T47D (cell line): ENCODE data around the gene ARHGEF19.

Experiments used
- DNase-seq, 2 experiments: peaks; one replicate each; pipeline versions ENCODE4 v3.0.0 to v3.0.0-alpha.2; 2011 to 2012; ENCODE audit warnings: low read depth in 1 of 2, low spot score in 1 of 2
- JUND ChIP-seq: IDR thresholded peaks from 2 replicates; pipeline ENCODE4 v1.6.1; 2012; ENCODE audit warnings: low read depth
- in situ Hi-C: cut with HindIII; loops from 2 replicates; pipeline ENCODE4 v1.10.0; 2016; ENCODE audit warnings: low sequenced_read_pairs, low pct_unique_long_range_greater_than_20kb

Gene ARHGEF19

GRCh38 chr1:16239972-16240491 lies 27.6 kb upstream of the ARHGEF19 start:
- in situ Hi-C loops = no loop called here
- no peak for TF ChIP-seq JUND
- DNase-seq = no peak

GRCh38 chr1:16237343-16237830 lies 24.9 kb upstream of the ARHGEF19 start:
- TF ChIP-seq JUND = no peak
- no peak for DNase-seq
- in situ Hi-C loops = no loop called here

DNA sequence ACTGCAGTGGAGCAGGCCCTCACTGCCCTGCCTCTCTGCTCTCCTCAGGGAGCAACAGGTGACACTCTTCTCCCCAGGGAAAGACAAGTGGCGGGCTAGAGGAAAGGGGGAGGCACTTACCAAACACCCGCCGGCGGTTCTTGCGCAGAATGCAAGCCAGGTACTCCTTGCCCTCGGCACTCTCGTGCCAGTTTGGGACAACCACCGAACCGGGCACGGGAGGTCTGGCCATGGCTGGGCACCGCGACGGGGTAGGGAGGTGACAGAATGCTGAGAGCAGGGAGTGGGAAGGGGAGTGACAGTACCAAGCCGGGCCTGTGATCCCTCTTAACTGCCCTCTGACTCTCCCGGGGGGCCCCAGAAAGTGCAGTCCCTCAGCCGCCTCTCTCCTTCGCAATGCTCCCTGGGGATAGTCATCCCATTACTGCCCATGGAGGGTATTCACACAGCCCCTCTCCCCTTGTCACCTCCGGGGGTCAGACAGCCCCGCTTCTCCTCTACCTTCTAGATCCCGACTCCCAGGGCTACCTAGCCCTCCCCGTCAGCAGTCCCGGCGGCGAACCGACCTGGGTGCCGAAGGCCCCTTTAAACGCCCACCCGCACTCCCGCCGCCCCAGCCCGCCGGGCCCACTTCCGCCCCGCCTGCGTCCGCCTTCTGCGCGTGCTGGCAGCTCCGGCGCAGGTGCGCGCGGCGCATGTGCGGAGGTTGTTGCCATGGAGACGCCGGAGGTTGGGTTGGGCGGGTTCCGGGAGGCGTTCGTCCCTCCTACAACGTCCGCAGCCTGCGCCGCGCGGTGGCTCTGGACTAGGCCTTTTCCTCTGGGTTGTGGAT lies 24.3 kb upstream of the ARHGEF19 start, which contains the start of gene CPLANE2:
Gene CPLANE2, minus strand, starts transcription at position 673 of the 832 bp plus-strand sequence. Its CDS starts 441 bp downstream, at position 232.
- peak; percentile 68 to 93 for DNase-seq
- in situ Hi-C loops = no loop called here

GRCh38 chr1:16235944-16236510 lies 23.6 kb upstream of the ARHGEF19 start:
- in situ Hi-C loops = no loop called here
- no peak for TF ChIP-seq JUND

More for the DNA sequence above, 24.3 kb upstream of the ARHGEF19 start, which contains the start of gene CPLANE2:
- TF ChIP-seq JUND = no peak

DNA sequence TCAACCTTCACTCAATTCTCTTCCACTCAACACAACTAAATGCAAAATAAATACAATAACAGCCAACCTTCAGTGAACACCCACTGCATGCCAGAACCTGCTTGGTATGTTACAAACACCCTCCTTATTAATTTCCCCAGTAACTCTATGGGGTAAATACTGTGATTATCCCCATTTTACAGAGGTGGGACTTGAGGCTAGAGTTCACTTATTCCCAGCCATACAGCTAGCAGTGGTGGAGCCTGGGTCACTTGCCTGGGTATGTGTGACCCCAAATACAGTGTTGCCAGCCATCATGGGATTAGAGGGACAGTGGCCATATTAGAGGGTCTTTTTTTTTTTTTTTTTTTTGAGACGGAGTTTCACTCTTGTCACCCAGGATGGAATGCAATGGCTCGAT lies 22.9 kb upstream of the ARHGEF19 start:
- in situ Hi-C loops = no loop called here
- no peak for TF ChIP-seq JUND
- no peak for DNase-seq

More at GRCh38 chr1:16235944-16236510, 23.6 kb upstream of the ARHGEF19 start:
- peak; percentile 56 to 79 for DNase-seq

GRCh38 chr1:16233431-16233830 lies 21.0 kb upstream of the ARHGEF19 start:
- no peak for DNase-seq
- in situ Hi-C loops = no loop called here
- no peak for TF ChIP-seq JUND

DNA sequence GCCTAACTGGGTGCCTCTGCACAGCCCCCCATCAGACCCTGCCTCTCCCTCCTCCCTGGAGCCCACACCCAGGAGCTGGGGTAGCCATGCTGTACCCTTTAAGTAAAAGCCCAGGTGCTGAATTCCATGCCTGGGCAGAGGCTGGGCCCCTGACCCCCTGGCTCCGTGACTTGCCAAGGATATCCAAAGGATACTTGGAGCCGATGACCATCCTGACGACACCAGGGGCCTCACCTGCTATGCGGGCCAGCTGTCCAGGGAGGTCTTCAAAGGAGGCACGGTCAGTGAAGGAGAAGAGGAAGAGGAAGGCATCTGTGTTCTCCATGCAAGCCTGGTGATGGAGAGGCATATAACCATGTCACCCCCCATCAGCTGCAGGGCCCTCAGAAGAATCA lies 19.9 kb upstream of the ARHGEF19 start:
- in situ Hi-C loops = no loop called here
- no peak for DNase-seq
- no peak for TF ChIP-seq JUND

GRCh38 chr1:16231331-16232315 lies 19.2 kb upstream of the ARHGEF19 start:
- DNase-seq = no peak
- in situ Hi-C loops = no loop called here
- no peak for TF ChIP-seq JUND

DNA sequence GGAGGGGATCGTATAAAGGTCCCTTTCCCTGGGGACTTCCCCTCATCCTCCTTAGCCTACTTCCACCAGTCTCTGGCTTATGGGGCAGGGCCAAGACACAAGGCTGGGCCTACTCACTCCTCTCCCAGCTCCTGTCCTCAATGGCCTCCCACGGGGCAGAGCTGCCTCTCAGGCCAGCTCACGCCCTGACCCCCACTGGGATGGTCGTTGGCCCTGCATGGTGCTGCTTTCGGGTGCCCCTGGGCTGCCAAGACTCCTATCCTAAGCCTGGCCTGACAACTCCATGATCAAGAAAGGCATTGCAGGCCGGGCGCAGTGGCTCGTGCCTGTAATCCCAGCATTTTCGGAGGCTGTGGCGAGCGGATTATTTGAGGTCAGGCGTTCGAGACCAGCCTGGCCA lies 18.3 kb upstream of the ARHGEF19 start:
- no peak for TF ChIP-seq JUND
- no peak for DNase-seq
- in situ Hi-C loops = no loop called here

GRCh38 chr1:16229976-16230740 lies 17.7 kb upstream of the ARHGEF19 start:
- TF ChIP-seq JUND = no peak
- DNase-seq = no peak
- in situ Hi-C loops = no loop called here

DNA sequence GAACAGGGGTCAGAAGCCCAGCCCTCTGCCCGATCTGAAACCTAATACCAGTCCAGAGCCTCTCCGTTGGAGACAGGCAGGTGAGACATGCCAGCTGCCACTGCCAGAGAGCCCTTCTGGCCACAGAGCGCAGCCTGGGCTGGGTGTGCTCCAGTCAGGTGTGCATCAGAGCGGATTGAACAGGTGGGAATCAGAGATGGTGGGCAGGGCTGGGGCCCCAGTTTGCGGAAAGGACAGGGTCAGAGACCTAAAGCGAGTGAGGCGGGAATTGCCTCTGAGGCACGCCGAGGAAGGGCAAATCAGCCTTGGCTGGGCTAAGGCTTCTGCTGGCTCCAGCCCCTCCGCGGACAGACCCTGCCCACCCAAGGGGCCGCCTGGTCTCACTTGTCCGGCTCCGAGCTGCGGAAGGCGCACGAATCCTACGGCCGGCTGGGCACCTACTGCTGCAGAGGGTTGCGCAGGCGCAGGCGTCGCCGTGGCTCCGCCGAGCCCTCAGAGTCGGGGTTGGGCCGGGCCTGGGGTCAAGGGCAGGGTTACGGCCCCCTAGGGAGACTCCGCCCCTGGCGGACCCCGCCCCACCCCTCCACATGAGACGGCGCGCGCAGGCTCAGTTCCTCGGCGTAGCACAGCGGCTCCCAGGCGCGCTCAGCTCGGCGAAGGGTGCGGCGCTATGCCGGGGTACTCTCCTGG lies 14.2 kb upstream of the ARHGEF19 start:
- no peak for DNase-seq
- in situ Hi-C loops = no loop called here
- no peak for TF ChIP-seq JUND
